Suprapubic skin (tissue), 4 donors: ENCODE data around the gene SDSL.

Source experiments
- EP300 ChIP-seq: sonication (generic); formaldehyde crosslinking; IDR thresholded peaks from one replicate; pipeline ENCODE4 v1.6.1; 2017; ENCODE audit warnings: antibody characterized with exemption
- POLR2A ChIP-seq, 2 donors: fragments of 450-650 bp; IDR thresholded peaks; one replicate each; pipeline ENCODE4 v1.6.1; 2017; ENCODE audit warnings: antibody characterized with exemption in 2 of 2, mild to moderate bottlenecking in 2 of 2, moderate library complexity in 2 of 2
- POLR2AphosphoS5 ChIP-seq, 3 donors: sonication (generic); formaldehyde crosslinking; IDR thresholded peaks; one replicate each; pipeline ENCODE4 v1.6.1; 2017; ENCODE audit warnings: antibody characterized with exemption in 3 of 3
- TF ChIP-seq, protein P1 (sequence below), 2 donors: fragments of 200-600 bp in 1 of 2; fragments of 450-650 bp in 1 of 2; sonication (generic) in 1 of 2; IDR thresholded peaks; one replicate each; pipeline ENCODE4 v1.5.1; 2016 to 2019; ENCODE audit warnings: antibody characterized with exemption in 2 of 2, mild to moderate bottlenecking in 1 of 2, moderate library complexity in 1 of 2

DNA sequence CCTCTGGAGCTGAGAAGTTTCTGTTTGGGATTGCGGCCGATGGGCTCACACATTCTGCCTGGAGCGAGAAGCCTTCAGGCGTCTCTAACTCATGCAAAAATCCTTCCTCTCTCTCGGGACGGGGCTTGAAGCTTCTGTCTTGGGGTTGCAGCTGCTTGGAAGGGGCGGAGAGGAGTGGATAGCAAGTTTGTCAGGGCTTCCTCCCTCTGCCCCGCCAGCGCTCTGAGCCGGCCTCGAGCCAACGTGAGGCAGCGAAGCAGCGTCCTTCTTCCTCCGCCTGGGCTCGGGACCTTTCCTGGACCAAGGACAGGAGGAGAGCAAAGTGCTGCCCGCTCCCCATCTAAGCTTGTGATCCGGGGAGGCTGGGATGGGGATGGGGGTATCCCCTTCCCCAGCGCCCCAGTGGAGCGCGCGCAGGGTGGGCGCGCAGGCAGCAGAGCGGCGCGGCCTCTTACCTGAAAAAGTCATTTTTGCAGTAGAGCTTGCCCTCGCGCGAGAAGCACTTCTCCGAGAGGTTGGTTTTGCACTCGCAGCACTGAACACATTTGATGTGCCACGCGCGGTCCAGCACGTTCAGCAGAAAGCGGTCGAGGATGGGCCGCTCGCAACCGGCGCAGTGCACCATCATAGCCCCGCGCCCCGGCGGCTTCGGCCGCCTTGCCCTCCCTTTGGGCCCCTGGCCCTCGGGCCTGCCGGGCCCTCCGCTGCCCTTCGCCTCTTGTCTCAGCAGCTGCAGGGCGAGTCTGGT is 48.9 kb downstream of the SDSL start:
- TF ChIP-seq, protein P1, sequence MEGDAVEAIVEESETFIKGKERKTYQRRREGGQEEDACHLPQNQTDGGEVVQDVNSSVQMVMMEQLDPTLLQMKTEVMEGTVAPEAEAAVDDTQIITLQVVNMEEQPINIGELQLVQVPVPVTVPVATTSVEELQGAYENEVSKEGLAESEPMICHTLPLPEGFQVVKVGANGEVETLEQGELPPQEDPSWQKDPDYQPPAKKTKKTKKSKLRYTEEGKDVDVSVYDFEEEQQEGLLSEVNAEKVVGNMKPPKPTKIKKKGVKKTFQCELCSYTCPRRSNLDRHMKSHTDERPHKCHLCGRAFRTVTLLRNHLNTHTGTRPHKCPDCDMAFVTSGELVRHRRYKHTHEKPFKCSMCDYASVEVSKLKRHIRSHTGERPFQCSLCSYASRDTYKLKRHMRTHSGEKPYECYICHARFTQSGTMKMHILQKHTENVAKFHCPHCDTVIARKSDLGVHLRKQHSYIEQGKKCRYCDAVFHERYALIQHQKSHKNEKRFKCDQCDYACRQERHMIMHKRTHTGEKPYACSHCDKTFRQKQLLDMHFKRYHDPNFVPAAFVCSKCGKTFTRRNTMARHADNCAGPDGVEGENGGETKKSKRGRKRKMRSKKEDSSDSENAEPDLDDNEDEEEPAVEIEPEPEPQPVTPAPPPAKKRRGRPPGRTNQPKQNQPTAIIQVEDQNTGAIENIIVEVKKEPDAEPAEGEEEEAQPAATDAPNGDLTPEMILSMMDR (IDR thresholded peaks at IDR 0.05): no peak
- TF ChIP-seq POLR2AphosphoS5 (IDR thresholded peaks at IDR 0.05): no peak
- no peak for TF ChIP-seq EP300
- TF ChIP-seq POLR2A (IDR thresholded peaks at IDR 0.05): no peak
